ENCODE measurements around the gene CIDEC.

- TF ChIP-seq POLR2A (IDR thresholded peaks at IDR 0.05) = no peak
- TF ChIP-seq, protein P1, sequence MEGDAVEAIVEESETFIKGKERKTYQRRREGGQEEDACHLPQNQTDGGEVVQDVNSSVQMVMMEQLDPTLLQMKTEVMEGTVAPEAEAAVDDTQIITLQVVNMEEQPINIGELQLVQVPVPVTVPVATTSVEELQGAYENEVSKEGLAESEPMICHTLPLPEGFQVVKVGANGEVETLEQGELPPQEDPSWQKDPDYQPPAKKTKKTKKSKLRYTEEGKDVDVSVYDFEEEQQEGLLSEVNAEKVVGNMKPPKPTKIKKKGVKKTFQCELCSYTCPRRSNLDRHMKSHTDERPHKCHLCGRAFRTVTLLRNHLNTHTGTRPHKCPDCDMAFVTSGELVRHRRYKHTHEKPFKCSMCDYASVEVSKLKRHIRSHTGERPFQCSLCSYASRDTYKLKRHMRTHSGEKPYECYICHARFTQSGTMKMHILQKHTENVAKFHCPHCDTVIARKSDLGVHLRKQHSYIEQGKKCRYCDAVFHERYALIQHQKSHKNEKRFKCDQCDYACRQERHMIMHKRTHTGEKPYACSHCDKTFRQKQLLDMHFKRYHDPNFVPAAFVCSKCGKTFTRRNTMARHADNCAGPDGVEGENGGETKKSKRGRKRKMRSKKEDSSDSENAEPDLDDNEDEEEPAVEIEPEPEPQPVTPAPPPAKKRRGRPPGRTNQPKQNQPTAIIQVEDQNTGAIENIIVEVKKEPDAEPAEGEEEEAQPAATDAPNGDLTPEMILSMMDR (IDR thresholded peaks at IDR 0.05) = no peak
Measured at GRCh38 chr3:9875448-9875847, 4.6 kb downstream of the CIDEC start.
